Germinal center (tissue), 1 donor: Measurements from ENCODE around the gene CDH6.

ENCODE experiments used
- DNase-seq: peaks from one replicate; pipeline ENCODE4 v3.0.0; 2012; ENCODE audit warnings: mixed read lengths, low spot score

Gene CDH6

DNA sequence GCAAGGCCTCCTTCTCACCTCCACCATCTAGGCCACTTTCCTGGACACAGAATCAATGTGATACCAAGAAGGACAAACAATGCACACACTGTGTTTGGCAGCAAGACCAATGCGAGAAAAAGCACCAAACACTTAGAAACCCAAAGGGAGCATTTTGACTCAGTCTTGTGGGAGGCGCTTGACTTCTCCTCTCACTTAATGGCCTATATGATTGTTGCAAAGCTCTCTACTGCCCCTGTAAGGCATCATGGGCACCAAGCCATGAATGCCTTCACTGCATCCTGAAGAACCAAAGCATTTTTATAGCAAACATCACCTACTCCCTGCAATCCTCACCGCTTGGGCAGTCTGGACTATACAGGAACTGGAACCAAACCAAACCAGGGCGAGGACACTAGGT lies 57.5 kb downstream of the CDH6 start:
- no peak for DNase-seq

DNA sequence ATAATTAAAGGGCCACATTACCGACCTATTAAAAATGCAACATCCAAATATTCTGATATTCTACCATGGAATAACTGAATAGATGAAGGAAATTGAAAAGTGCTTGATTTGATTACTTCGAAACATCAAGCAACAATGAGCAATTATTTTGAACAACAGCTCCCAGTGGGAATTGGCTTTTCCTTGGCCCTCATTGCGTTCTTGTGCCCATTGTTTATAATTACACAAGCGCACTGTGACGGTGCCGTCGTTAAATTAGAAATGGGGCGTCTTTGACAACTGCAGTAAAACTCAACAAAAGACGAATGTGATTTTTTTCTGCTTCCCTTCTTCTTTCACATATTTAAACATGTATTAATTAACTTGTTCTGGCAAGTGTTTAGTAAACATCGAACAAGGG lies 61.6 kb downstream of the CDH6 start:
- DNase-seq: no peak

DNA sequence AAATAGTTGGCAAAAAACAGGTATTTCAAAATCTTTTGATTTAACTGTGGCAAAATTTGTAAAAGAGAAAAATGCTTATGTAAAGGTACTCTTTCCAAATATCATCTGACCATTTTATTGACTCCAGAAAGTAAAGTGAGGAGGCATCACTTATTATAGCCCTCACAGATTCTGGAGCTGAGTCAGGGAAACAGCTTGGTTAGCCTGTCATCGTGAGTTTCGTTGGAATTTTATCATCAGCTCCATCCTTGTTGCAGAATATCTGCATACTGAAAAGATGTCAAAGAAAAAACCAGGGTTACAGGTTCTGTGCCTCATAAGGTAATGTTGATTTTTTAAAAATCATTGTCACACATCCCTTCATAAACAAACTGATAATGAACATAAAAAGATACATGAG lies 74.8 kb downstream of the CDH6 start:
- no peak for DNase-seq

DNA sequence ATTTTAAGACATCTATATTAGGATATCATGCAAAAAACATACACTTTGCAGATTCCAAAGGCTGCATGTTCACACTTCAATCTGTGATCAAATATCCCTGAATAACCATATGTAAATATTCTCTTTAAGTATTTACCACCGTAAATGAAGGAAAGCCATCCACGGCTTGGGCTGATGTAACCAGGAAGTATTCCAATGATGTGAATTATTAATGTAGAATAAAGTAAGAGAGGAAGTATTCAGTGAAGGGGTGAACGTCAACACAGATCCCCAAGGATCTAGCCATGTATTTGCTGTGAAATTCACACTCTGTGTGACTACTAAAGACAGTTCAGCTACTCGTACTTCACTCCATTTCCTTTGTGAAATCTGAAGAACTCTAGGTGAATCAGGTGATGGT lies 75.2 kb downstream of the CDH6 start:
- DNase-seq: no peak

DNA sequence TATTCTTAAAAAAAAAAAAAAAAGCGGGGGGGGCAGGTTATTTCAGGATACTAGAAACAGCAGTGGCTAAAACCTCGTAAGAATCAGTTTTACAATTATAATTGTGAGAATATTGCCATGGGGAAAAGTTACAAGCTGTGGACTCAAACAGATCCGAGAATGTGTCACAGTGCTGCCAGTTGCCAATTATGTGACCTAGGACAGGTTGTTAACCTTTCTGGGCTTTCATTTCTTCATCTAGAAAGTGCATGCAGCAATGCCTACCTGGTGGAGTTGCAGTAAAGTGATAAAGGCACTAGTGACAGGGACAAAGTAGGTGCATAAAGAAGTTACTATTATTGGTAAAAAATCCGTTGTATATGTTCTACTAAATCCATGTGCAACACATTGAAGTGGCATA lies 75.8 kb downstream of the CDH6 start:
- no peak for DNase-seq

DNA sequence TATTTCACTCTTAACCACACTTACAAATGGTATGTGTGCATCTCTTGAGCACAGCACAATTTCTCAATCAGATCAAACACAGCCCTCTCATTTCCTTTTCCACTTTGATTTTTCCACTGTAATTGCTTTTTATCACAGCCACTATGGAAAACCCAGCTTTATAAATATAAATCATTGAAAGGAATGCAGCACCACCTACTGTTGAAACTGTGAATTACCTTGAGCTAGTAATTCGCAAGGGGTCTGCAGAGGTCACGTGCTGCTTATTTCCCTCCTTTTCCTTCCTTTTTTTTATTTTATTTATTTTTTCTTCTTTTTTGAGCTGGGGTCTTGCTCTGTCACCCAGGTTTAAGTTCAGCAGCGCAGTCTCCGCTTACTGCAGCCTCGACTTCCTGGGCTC lies 76.9 kb downstream of the CDH6 start:
- no peak for DNase-seq

DNA sequence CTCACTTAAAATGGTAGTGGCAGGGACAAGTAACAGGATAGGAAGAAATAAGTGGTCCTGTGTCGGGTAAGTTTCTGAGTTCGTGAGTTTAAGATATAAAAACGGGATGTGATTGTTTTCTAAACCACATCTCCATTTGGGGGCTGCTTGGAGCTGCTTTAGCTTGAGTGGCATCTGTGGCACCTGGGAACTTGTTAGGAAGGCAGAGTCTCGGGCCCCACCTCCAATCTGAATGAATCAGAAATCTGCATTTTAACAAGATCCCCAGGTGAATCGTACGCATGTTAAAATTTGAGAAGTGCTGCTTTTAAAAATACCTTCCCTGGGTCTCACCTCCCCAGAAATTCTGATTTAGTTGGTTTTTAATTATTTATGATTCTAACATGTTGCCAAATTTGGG lies 78.1 kb downstream of the CDH6 start:
- DNase-seq: no peak

DNA sequence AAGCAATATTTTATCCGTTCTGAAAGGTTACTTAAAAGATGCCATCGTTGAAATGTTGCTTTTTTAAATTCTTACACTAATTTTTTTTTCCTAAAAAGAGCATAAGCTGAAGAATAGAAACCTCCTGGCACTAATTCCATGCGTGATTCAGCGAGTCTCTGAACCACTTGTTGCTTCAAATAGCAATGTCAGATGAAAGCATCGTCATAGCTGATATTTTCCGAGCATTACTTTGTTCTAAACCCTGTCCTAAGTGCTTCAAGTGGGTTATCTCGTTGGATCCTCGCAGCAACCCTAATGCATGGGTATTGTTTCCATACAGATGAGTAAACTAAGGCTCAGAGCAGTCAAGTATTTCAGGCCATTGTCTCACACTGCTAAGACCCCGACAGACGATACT lies 79.7 kb downstream of the CDH6 start:
- no peak for DNase-seq

DNA sequence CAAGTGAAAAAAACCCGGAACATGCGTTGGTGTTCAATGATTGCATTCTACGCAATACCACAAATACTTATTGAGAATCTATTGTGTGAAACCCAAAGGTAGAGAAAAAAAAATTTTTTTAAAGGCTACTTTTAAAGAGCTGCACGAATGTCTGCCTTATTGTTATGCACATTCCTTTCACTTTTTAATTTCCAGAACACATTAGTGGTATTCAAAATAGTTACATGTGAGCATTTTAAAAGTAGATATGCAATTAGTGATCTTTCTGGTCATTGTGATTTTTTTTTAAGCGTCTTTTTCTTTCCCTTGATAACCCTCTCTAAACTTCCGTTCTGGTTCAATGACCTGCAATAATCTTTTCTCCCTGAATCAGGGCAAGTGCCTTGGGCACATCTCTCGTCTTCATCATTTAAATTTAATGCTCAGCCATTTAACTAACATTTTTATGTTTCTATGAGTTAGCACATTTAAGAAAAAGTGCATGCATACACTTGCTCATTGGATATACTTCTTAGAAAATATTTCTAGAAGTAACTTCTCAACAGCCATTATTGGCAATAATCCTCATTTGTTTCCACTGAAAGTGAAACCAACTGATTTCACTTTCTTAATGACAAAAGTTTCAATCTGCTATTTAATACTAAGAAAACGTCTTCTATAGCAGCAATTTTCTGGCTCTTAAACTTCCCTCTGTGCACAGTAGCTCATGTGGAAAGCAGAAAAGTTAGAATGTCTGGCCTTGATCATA lies 80.3 kb downstream of the CDH6 start:
- DNase-seq: no peak

DNA sequence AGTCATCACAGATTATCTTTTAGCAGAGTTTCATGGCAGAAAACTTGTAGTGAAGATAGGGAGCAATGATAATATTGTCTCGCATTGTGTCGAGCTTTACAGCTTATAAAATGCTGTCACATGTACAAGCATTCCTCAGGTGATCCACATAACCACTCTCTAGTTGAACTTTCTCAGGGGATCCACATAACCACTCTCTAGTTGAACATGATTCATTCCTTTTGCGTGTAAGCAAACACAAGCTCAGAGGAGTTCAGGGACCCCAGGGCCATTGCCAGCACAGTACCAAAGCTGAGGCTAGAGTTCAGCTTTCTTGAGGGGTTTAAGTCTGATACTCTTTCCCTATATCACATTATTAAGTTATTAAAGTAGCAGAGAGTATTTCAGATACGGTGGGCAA lies 86.7 kb downstream of the CDH6 start:
- no peak for DNase-seq

DNA sequence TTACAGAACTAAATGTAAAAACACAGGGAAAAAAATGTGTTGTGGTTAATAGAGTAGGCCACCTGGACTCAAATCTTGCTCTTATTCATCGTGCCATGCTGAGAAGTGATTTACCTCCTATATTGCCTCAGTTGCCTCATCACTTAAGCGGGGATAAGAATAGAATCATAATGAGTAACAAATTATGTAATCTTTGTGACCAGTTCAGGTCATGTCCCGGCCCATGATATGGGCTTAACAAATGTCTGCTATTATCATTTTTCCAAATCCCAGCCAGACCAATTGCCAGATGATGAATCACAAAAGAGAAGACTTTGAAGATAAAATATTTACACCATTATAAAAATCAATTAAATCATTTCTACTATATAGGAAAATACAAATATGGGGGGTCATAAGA lies 89.8 kb downstream of the CDH6 start:
- DNase-seq: no peak

DNA sequence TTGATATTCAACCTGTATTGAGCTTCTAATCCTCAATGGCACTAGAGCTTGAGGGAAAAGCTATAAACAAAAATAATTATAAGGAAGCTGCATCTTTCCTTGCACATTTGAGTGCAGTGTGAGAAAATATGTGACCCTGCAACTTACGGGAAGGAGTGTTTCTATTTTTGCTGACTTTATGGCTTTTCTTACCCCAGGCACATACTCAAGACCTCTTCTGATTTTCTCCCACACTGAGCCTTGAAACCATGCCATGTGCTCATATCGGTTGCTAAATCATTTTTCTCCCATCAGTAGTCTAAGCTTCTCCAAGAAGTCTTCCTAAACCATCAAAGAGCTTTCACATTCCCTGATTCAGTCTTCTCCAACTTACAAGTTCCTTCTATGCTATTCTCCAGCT lies 91.5 kb downstream of the CDH6 start:
- no peak for DNase-seq

DNA sequence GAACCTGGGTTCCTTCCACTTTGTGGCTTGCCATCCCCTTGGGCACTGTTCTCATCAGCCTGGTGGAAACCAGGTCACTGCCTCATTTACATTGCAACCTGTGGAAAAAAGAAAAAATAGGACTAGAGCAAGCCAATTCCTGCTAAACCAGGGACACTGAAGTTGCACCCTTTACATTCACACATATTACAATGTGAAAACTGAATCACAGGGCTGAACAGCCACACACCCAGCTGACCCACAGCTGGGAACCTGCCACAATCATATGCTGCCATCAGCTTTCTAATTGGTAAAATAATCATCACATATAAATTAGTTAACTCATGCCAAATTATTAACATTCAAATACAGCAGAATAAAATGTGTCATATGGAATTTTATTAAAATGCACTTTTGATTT lies 94.5 kb downstream of the CDH6 start:
- no peak for DNase-seq

DNA sequence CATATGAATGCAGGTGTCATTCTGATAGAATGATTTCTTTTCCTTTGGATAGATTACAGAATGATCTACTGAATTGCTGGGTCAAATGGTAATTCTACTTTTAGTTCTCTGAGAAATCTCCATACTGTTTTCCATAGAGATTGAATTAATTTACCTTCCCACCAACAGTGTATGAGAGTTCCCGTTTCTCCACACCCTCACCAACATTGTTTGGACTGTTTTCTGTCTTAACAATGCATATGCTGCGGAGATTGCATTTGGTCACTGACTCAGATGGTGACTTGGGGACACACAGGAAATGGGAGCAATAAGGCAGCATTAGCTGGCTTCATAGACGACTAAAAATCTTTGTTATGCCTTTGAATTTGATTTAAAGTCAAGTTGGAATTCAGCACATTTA lies 95.9 kb downstream of the CDH6 start:
- no peak for DNase-seq

DNA sequence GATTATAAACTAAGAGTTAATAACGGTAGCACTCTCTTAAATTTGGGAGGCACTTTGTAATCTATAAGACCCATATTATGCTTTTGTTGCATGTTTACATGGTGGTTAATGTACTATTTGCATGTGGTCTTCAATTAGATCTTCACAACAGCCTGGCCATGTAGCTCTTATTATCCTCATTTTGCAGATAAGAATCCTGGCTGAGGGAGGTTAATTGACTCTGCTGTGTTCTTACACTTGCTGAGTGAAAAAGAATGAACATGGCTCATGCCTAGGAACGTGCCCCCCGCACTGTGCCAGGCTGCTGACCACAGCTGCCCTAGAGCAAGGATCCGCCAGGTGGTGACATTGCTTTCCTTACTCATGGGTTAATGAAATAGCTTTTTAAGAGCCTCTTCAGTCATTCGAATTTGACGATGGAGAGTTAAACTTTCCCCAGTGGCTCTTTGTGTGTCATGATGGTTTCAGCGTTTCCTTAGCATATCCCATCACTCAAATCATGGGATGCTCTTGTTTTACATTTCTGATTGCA lies 97.9 kb downstream of the CDH6 start:
- DNase-seq: no peak

DNA sequence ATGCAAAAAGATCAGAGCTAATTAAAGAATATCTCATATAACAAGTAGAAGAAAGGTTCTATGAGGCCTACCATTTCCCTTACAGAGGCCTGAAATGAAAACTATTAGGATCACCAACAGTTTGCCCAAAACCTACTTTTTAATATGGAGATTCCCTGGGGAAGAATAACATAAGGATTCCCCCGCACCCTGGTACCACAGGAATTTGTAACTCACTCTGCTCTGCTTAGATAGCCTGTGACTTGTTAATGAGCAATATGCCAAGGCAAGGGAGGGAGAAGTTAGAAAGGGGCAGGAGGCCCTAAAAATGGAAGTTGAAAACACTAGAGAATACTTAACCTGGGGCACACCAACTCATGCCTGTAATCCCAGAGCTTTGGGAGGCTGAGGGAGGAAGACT lies 107.0 kb downstream of the CDH6 start:
- DNase-seq: no peak

DNA sequence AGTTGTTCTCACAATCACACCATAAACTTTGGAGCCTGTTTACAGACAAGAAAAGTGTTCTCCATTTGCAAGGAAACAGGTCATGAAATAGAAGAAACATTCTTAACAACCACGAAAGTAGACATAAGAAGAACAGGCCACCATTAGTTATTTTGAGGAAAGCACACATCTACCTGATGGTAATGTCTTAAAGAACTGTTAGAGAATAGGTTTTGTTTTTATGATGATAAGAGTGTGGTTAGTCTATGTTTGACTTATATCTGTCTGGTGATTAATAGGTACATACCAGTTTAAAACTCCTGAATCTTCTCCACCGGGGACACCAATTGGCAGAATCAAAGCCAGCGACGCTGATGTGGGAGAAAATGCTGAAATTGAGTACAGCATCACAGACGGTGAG lies 108.3 kb downstream of the CDH6 start:
- no peak for DNase-seq

DNA sequence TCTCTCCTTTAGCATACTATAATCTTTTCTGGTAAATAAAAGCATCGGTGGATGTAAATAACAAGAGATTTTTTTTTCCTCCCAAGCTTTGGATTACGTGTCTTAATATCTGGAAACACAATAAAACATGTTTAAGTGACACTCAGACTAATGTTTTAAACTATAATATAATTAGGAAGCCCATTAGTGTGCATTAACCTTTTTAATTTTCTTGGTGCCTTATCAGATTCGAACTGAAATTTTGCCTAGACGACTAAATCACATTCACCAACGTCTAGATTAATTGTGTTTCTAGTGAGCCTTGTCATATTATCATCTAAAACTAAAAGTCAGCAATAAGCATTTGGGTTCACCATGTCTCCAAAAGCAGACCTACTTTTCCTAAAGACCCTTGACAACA lies 110.2 kb downstream of the CDH6 start:
- no peak for DNase-seq

DNA sequence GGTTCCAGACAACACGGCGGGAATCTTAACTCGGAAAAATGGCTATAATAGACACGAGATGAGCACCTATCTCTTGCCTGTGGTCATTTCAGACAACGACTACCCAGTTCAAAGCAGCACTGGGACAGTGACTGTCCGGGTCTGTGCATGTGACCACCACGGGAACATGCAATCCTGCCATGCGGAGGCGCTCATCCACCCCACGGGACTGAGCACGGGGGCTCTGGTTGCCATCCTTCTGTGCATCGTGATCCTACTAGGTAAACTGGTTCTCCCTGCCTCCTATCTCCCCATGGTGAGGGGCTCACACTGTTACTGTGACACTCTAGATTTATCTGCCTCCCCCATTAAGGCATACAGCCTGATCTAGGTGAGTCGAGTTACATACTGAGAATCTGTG lies 124.2 kb downstream of the CDH6 start:
- no peak for DNase-seq

DNA sequence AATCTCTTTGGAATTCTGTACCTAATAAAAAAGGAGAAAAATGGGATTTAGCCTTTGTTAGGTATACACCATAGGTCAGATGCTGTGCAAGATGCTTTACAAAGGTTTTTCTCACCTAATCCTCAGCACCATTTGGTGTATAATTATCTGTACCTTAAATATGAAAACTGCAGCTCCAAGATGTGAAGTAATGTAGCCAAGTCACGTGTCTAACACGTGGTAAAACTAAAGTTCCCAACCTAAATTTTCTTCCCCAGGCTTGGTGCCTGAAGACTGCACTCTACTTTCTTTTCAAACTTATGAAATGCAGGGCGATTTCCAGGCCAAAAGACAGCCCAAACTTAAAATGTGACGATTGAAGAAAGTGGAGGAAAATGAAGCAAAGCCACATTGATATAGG lies 125.8 kb downstream of the CDH6 start:
- DNase-seq: no peak

DNA sequence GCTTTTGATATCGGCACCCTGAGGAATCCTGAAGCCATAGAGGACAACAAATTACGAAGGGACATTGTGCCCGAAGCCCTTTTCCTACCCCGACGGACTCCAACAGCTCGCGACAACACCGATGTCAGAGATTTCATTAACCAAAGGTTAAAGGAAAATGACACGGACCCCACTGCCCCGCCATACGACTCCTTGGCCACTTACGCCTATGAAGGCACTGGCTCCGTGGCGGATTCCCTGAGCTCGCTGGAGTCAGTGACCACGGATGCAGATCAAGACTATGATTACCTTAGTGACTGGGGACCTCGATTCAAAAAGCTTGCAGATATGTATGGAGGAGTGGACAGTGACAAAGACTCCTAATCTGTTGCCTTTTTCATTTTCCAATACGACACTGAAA lies 129.5 kb downstream of the CDH6 start:
- DNase-seq: no peak

DNA sequence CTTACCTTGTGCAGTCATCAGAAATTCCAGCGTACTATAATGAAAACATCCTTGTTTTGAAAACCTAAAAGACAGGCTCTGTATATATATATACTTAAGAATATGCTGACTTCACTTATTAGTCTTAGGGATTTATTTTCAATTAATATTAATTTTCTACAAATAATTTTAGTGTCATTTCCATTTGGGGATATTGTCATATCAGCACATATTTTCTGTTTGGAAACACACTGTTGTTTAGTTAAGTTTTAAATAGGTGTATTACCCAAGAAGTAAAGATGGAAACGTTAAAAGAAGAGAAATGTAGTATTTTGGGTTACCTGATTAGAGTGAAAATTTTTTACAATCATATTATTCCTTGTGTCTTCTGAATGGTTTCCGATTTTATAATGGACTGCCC lies 131.4 kb downstream of the CDH6 start:
- DNase-seq: no peak

DNA sequence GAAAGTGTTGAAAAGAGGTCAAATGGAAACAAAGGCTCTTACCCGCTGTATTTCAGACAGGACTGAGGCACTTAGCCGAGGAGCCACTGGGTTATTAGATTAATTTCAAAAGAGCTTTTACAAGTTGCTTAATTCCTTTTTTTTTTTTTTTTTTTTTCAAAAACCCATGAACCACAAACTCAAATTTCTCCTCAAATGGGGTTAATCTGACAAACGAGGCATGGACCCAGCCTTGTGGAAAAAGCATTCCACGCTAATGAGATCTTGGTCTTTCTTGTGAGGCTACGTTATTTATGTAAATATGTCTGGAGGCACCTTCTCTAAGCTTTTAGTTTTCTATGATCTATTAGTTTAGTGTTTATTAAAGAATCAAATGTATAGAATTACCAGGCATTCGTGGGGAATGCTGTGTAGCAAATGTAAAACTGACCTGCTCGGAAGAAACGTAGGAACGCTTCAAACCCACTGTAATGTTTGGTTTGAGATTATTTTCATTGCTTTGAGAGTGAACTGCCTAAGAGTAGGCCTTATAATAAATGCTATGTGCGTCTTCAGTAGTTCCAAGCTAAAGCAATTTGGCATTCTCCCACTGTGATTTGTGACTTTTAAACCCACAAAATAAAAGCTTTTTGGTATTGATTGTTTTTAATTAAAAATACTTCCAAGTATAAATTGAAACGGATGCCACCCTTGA lies 134.7 kb downstream of the CDH6 start:
- no peak for DNase-seq

DNA sequence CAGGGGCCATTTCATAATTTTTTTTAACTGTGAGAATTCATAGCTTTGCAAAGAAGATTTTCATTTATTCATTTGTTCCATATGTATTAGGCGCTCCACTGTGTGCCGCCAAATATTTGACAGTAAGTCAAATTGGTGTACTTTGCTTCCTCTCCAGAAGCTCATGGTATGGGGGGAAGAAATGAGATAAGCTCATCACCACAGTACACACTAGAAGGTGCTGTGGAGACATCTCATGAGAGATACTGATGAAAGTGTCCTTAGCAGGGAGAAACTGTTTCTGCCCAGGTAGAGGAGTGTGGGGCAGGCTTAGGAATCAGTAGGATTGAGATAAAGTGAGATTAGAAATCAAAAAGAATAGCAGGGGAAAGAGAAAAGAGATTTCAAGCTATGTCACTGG lies 136.2 kb downstream of the CDH6 start:
- DNase-seq: no peak
